Measurements from ENCODE around the gene PRKAB2.
"Not testable (repeated sequence)": the region's sequence is repeated elsewhere in the genome, so short reads cannot be mapped to it uniquely, and the experiment has no call there.

The PRKAB2 gene

GRCh38 chr1:147172168-147173016, at the start of gene PRKAB2:
PRKAB2 (minus strand) TSS chr1:147172470; CDS start chr1:147172144, 326 bp downstream.
- peak; percentile 78 to 89 (median 81) for DNase-seq (ENCODE audit: low read depth in 2 of 3, low spot score in 2 of 3)

GRCh38 chr1:147218606-147219005, 46.3 kb upstream of the PRKAB2 start:
- no peak for DNase-seq (ENCODE audit: low read depth in 2 of 3, low spot score in 2 of 3)

- DNase-seq (ENCODE audit: low read depth in 2 of 3, low spot score in 2 of 3): no peak
Measured at GRCh38 chr1:147217141-147217540, 44.9 kb upstream of the PRKAB2 start.

- no peak for DNase-seq (ENCODE audit: low read depth in 2 of 3, low spot score in 2 of 3)
Measured at GRCh38 chr1:147216124-147216523, 43.9 kb upstream of the PRKAB2 start.

- DNase-seq (ENCODE audit: low read depth in 2 of 3, low spot score in 2 of 3): no peak
Measured at GRCh38 chr1:147215540-147215916, 43.3 kb upstream of the PRKAB2 start.

- no peak for DNase-seq (ENCODE audit: low read depth in 2 of 3, low spot score in 2 of 3)
Measured at GRCh38 chr1:147214842-147215539, 42.7 kb upstream of the PRKAB2 start.

- no peak for DNase-seq (ENCODE audit: low read depth in 2 of 3, low spot score in 2 of 3)
Measured at GRCh38 chr1:147214325-147214724, 42.1 kb upstream of the PRKAB2 start.

- no peak for DNase-seq (ENCODE audit: low read depth in 2 of 3, low spot score in 2 of 3)
Measured at GRCh38 chr1:147213271-147213670, 41.0 kb upstream of the PRKAB2 start.

GRCh38 chr1:147211577-147211976, 39.3 kb upstream of the PRKAB2 start:
- DNase-seq (ENCODE audit: low read depth in 2 of 3, low spot score in 2 of 3): no peak

GRCh38 chr1:147210987-147211386, 38.7 kb upstream of the PRKAB2 start:
- no peak for DNase-seq (ENCODE audit: low read depth in 2 of 3, low spot score in 2 of 3)

- no peak for DNase-seq (ENCODE audit: low read depth in 2 of 3, low spot score in 2 of 3)
Measured at GRCh38 chr1:147209825-147210821, 37.9 kb upstream of the PRKAB2 start.

GRCh38 chr1:147208619-147209018, 36.3 kb upstream of the PRKAB2 start:
- no peak for DNase-seq (ENCODE audit: low read depth in 2 of 3, low spot score in 2 of 3)

- no peak for DNase-seq (ENCODE audit: low read depth in 2 of 3, low spot score in 2 of 3)
Measured at GRCh38 chr1:147207192-147207591, 34.9 kb upstream of the PRKAB2 start.

GRCh38 chr1:147204080-147204479, 31.8 kb upstream of the PRKAB2 start:
- no peak for DNase-seq (ENCODE audit: low read depth in 2 of 3, low spot score in 2 of 3)

- no peak for DNase-seq (ENCODE audit: low read depth in 2 of 3, low spot score in 2 of 3)
Measured at GRCh38 chr1:147202576-147202975, 30.3 kb upstream of the PRKAB2 start.

GRCh38 chr1:147201786-147202185, 29.5 kb upstream of the PRKAB2 start:
- DNase-seq (ENCODE audit: low read depth in 2 of 3, low spot score in 2 of 3): no peak

- DNase-seq (ENCODE audit: low read depth in 2 of 3, low spot score in 2 of 3): no peak
Measured at GRCh38 chr1:147201276-147201675, 29.0 kb upstream of the PRKAB2 start.

- not testable (repeated sequence) for DNase-seq (ENCODE audit: low read depth in 2 of 3, low spot score in 2 of 3)
Measured at GRCh38 chr1:147197324-147197723, 25.1 kb upstream of the PRKAB2 start.

- DNase-seq (ENCODE audit: low read depth in 2 of 3, low spot score in 2 of 3): no peak
Measured at GRCh38 chr1:147189514-147189913, 17.2 kb upstream of the PRKAB2 start.

- no peak for DNase-seq (ENCODE audit: low read depth in 2 of 3, low spot score in 2 of 3)
Measured at GRCh38 chr1:147185432-147185831, 13.2 kb upstream of the PRKAB2 start.

Measured in activated CD8-positive, alpha-beta memory T cell treated with anti-CD3 and anti-CD28 coated beads for 48 hours (primary cell).